ENCODE data around the gene ACSM2A.
"Not testable (repeated sequence)": the region's sequence is repeated elsewhere in the genome, so short reads cannot be mapped to it uniquely, and the experiment has no call there.

Gene ACSM2A

GRCh38 chr16:20451364-20451763, at the start of gene ACSM2A:
Gene ACSM2A, plus strand, starts transcription at chr16:20451521. Its CDS starts 8,594 bp downstream, at chr16:20460115.
- not testable (repeated sequence) for H3K9me3 Mint-ChIP-seq; H3K27ac Mint-ChIP-seq; H3K4me3 Mint-ChIP-seq; H3K27me3 Mint-ChIP-seq; H3K4me1 Mint-ChIP-seq (ENCODE audit: low read depth); H3K36me3 Mint-ChIP-seq (ENCODE audit: low read depth)

GRCh38 chr16:20402651-20403050, 48.7 kb upstream of the ACSM2A start:
- no peaks in the 10 kb centered on the region for H3K36me3 Mint-ChIP-seq (ENCODE audit: low read depth)
- H3K27me3 Mint-ChIP-seq = peaks cover 9% of the 10 kb centered on the region
- no peak overlapping the region for H3K4me3 Mint-ChIP-seq
- H3K27ac Mint-ChIP-seq = no peak overlapping the region
- no peaks in the 10 kb centered on the region for H3K9me3 Mint-ChIP-seq
- no peaks in the 10 kb centered on the region for H3K4me1 Mint-ChIP-seq (ENCODE audit: low read depth)

GRCh38 chr16:20404637-20405036, 46.7 kb upstream of the ACSM2A start, which contains the start of gene PDILT:
Gene PDILT, minus strand, starts transcription at chr16:20404737. Its CDS starts 5,437 bp downstream, at chr16:20399300.
- no peaks in the 10 kb centered on the region for H3K4me1 Mint-ChIP-seq (ENCODE audit: low read depth)
- H3K27ac Mint-ChIP-seq = no peak within 1 kb of the TSS
- no peak within 1 kb of the TSS for H3K4me3 Mint-ChIP-seq
- no peaks in the 10 kb centered on the region for H3K36me3 Mint-ChIP-seq (ENCODE audit: low read depth)
- H3K9me3 Mint-ChIP-seq = no peaks in the 10 kb centered on the region
- H3K27me3 Mint-ChIP-seq = peaks cover 9% of the 10 kb centered on the region

- Mint-ChIP-seq H3K36me3 (ENCODE audit: low read depth) (no peaks in the 10 kb centered on the region), H3K9me3 (no peaks in the 10 kb centered on the region), H3K4me1 (ENCODE audit: low read depth) (no peaks in the 10 kb centered on the region), H3K27ac (no peak within 1 kb of the TSS), H3K27me3 (peaks cover 9% of the 10 kb centered on the region), H3K4me3 (no peak within 1 kb of the TSS)
Measured at GRCh38 chr16:20409398-20410120, 41.8 kb upstream of the ACSM2A start, which contains the start of gene ACSM5. Gene ACSM5, plus strand, starts transcription at chr16:20409534. Its CDS starts 1,951 bp downstream, at chr16:20411485.

GRCh38 chr16:20410121-20410723, 41.1 kb upstream of the ACSM2A start:
- no peaks in the 10 kb centered on the region for H3K4me1 Mint-ChIP-seq (ENCODE audit: low read depth)
- no peak overlapping the region for H3K27ac Mint-ChIP-seq

GRCh38 chr16:20411055-20411454, 40.3 kb upstream of the ACSM2A start:
- Mint-ChIP-seq H3K27me3 (peaks cover 6% of the 10 kb centered on the region), H3K27ac (no peak overlapping the region), H3K36me3 (ENCODE audit: low read depth) (no peaks in the 10 kb centered on the region), H3K4me1 (ENCODE audit: low read depth) (no peaks in the 10 kb centered on the region), H3K9me3 (no peaks in the 10 kb centered on the region), H3K4me3 (no peak overlapping the region)

More at GRCh38 chr16:20410121-20410723, 41.1 kb upstream of the ACSM2A start:
- Mint-ChIP-seq H3K27me3 (peaks cover 9% of the 10 kb centered on the region), H3K4me3 (no peak overlapping the region), H3K9me3 (no peaks in the 10 kb centered on the region), H3K36me3 (ENCODE audit: low read depth) (no peaks in the 10 kb centered on the region)

- Mint-ChIP-seq H3K36me3 (ENCODE audit: low read depth) (no peaks in the 10 kb centered on the region), H3K9me3 (no peaks in the 10 kb centered on the region), H3K27ac (no peak overlapping the region), H3K4me3 (no peak overlapping the region), H3K4me1 (ENCODE audit: low read depth) (no peaks in the 10 kb centered on the region), H3K27me3 (peaks cover 9% of the 10 kb centered on the region)
Measured at GRCh38 chr16:20415541-20415940, 35.8 kb upstream of the ACSM2A start.

- not testable (repeated sequence) for H3K27ac Mint-ChIP-seq; H3K4me3 Mint-ChIP-seq; H3K9me3 Mint-ChIP-seq; H3K4me1 Mint-ChIP-seq (ENCODE audit: low read depth); H3K36me3 Mint-ChIP-seq (ENCODE audit: low read depth); H3K27me3 Mint-ChIP-seq
Measured at GRCh38 chr16:20419093-20419492, 32.2 kb upstream of the ACSM2A start.

GRCh38 chr16:20421748-20422147, 29.6 kb upstream of the ACSM2A start:
- H3K27ac Mint-ChIP-seq; H3K9me3 Mint-ChIP-seq; H3K36me3 Mint-ChIP-seq (ENCODE audit: low read depth); H3K27me3 Mint-ChIP-seq; H3K4me1 Mint-ChIP-seq (ENCODE audit: low read depth); H3K4me3 Mint-ChIP-seq: not testable (repeated sequence)

GRCh38 chr16:20423772-20424128, 27.6 kb upstream of the ACSM2A start:
- not testable (repeated sequence) for H3K4me1 Mint-ChIP-seq (ENCODE audit: low read depth); H3K4me3 Mint-ChIP-seq; H3K36me3 Mint-ChIP-seq (ENCODE audit: low read depth); H3K27ac Mint-ChIP-seq; H3K27me3 Mint-ChIP-seq; H3K9me3 Mint-ChIP-seq

GRCh38 chr16:20424129-20424866, 27.0 kb upstream of the ACSM2A start:
- Mint-ChIP-seq H3K36me3 (ENCODE audit: low read depth) (no peaks in the 10 kb centered on the region), H3K4me3 (no peak overlapping the region), H3K4me1 (ENCODE audit: low read depth) (no peaks in the 10 kb centered on the region), H3K27me3 (no peaks in the 10 kb centered on the region), H3K27ac (no peak overlapping the region), H3K9me3 (peaks cover 4% of the 10 kb centered on the region)

GRCh38 chr16:20427401-20427797, 23.9 kb upstream of the ACSM2A start:
- not testable (repeated sequence) for H3K9me3 Mint-ChIP-seq; H3K27ac Mint-ChIP-seq; H3K4me1 Mint-ChIP-seq (ENCODE audit: low read depth); H3K27me3 Mint-ChIP-seq; H3K36me3 Mint-ChIP-seq (ENCODE audit: low read depth); H3K4me3 Mint-ChIP-seq

- not testable (repeated sequence) for H3K9me3 Mint-ChIP-seq; H3K27ac Mint-ChIP-seq; H3K27me3 Mint-ChIP-seq; H3K36me3 Mint-ChIP-seq (ENCODE audit: low read depth); H3K4me3 Mint-ChIP-seq; H3K4me1 Mint-ChIP-seq (ENCODE audit: low read depth)
Measured at GRCh38 chr16:20429499-20429898, 21.8 kb upstream of the ACSM2A start.

- not testable (repeated sequence) for H3K27ac Mint-ChIP-seq; H3K4me1 Mint-ChIP-seq (ENCODE audit: low read depth); H3K9me3 Mint-ChIP-seq; H3K4me3 Mint-ChIP-seq; H3K27me3 Mint-ChIP-seq; H3K36me3 Mint-ChIP-seq (ENCODE audit: low read depth)
Measured at GRCh38 chr16:20430480-20430879, 20.8 kb upstream of the ACSM2A start.

- Mint-ChIP-seq H3K27me3 (peaks cover 7% of the 10 kb centered on the region), H3K4me1 (ENCODE audit: low read depth) (no peaks in the 10 kb centered on the region), H3K4me3 (no peak overlapping the region), H3K27ac (no peak overlapping the region), H3K9me3 (peaks cover 4% of the 10 kb centered on the region), H3K36me3 (ENCODE audit: low read depth) (no peaks in the 10 kb centered on the region)
Measured at GRCh38 chr16:20430948-20431347, 20.4 kb upstream of the ACSM2A start.

Data from stimulated activated naive CD8-positive, alpha-beta T cell treated with anti-CD3 and anti-CD28 coated beads, Interleukin-15, Interleukin-2, amounts not matched to agents 100 ng/mL and 50 ng/mL, for 24 hours (primary cell).